Retinal pigment epithelial cell (primary cell): ENCODE measurements around the gene AJAP1.
A peak's percentile ranks its signal among the peaks of the same experiment; 100 is the strongest.

Experiments
- DNase-seq: peaks from one replicate; pipeline ENCODE4 v3.0.0-alpha.2; 2010; ENCODE audit warnings: low read depth
- H3K4me3 ChIP-seq: 2 replicates; pipeline ENCODE4 v1.5.1; 2011; ENCODE audit warnings: mild to moderate bottlenecking, low read length, control low read depth, moderate library complexity
- CTCF ChIP-seq: conservative IDR thresholded peaks from 2 replicates; pipeline ENCODE4 v1.5.1; 2011; ENCODE audit warnings: low read depth, low read length, control low read depth, inconsistent platforms

AJAP1 gene

DNA sequence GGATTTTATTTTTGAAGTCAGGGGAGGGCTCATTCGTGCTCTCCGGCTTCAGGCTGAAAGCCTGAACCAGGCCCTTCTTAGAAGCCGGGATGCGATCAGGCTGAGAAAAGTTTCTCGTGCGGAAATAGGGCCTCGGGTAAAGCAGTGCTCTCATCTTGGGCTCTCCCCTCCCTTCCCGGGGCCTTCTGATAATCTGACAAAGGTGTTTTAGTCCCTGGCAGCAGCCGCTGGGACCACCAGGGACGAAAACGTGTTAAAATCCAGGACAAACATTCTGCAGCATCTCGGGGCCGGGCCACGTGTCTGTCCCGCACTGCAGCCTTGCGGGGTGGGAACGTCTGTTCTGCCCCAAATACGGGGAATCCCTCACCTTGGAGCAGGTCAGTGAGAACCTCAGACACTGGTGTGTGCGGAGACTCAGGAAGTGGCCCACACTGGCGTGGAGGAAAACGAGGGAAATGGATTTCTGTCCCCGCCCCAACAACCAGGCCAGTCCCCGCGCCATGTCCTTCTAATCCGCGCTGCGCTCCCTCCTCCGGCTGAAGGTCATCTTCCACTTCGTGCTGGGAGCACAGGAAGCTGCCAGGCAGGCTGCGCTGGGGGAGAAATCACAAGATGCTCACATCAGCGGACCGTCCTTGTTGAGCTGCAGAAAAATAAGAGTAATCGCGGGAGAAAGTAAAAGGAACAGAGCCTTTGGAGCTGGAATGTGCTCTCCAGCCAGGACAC lies 16.6 kb upstream of the AJAP1 start:
- H3K4me3 ChIP-seq = no peak overlapping the region
- no peak for DNase-seq
- TF ChIP-seq CTCF = no peak

DNA sequence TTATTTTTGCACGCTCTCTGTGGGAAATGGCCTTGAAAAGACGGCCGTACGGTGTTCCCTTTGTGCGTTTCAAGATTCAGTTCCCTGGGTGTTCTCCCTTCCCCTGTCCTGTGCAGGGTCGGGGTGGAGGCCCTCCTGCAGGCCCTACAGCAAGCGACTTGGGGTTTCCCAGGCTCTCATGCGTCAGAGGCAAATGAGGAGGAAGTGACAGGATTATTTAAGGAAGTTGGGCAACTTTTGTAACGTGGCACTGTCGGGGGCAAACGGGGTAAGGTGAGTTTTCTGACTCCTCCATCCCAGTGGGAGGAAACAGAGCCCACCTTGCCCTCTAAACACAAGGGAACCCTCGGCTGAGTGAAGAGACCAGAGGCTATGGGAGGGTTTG lies 16.1 kb upstream of the AJAP1 start:
- H3K4me3 ChIP-seq = no peak overlapping the region
- TF ChIP-seq CTCF = no peak

GRCh38 chr1:4640931-4641330 lies 13.5 kb upstream of the AJAP1 start:
- H3K4me3 ChIP-seq = no peak overlapping the region
- no peak for TF ChIP-seq CTCF
- no peak for DNase-seq

More for the DNA sequence above, 16.1 kb upstream of the AJAP1 start:
- no peak for DNase-seq

DNA sequence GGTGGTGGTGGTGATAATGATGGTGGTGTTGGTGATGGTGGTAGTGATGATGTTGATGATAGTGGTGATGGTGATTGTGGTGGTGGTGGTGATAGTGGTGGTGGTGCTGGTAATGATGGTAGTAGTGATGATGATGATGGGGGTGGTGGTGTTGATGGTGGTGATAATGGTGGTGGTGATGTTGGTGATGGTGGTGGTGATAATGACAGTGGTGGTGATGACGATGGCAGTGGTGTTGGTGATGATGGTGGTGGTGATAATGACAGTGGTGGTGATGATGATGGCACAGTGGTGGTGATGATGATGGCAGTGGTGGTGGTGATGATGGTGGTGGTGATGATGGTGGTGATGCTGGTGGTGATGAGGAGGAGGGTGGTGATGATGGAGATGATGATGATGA lies 7.0 kb upstream of the AJAP1 start:
- no peak for DNase-seq
- no peak for TF ChIP-seq CTCF
- no peak overlapping the region for H3K4me3 ChIP-seq

DNA sequence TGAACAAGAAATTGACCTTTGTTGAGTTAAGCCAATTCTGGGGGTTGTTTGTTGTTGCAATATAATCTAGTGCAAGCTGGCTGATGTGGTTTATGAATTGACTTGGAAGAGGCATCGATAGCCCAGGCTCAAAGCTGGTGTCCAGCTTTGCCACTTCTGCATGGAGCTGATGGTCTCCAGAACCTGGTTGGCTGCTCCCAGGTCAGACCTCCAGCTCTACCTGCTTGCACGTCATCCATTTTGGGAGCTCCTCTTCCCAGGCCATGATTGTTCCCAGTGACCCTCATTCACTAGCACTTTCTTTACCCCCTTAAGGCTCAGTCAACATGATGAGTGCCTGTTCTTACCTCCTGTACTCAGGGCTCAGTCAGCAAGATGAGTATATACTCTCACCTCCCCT lies 5.8 kb upstream of the AJAP1 start:
- DNase-seq = no peak
- H3K4me3 ChIP-seq = no peak overlapping the region
- TF ChIP-seq CTCF = no peak

- H3K4me3 ChIP-seq = no peak overlapping the region
- DNase-seq = peak; percentile 24
- TF ChIP-seq CTCF = no peak
Observed at GRCh38 chr1:4650481-4650880, 3.9 kb upstream of the AJAP1 start.

DNA sequence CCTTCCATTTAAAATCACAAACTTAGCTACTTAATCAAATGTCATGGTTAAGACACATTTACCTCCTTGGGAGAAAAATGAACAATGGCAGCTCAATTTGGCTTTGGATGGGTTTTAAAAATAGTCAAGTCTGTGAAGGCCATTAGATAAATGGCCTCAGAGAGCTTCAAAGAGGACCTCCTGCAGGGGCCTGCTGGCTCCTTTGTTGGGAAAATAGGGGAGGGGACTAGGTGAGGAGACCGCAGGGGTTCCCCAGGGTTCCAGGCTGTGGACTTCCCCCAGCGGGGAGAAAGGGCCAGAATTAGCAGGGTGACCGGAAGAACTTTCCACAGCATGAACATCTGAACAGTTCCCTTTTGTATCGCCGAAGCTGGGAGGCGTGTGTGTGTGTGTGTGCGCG lies 3.4 kb upstream of the AJAP1 start:
- no peak overlapping the region for H3K4me3 ChIP-seq
- TF ChIP-seq CTCF = no peak
- no peak for DNase-seq
